Body of pancreas (tissue), 4 donors: ENCODE measurements around the gene RSRC1.

ENCODE experiments used
- CTCF ChIP-seq, 7 experiments: fragments of 450-650 bp in 4 of 7; fragments of 200-600 bp in 3 of 7; sonication (generic) in 3 of 7; IDR thresholded peaks; one replicate each; pipeline ENCODE4 v1.5.1; 2016 to 2019; ENCODE audit warnings: antibody characterized with exemption in 7 of 7
- POLR2A ChIP-seq, 3 donors: fragments of 450-650 bp; IDR thresholded peaks; one replicate each; pipeline ENCODE4 v1.6.1; 2016; ENCODE audit warnings: antibody characterized with exemption in 3 of 3, mild to moderate bottlenecking in 2 of 3

- TF ChIP-seq CTCF (IDR thresholded peaks at IDR 0.05), result no peak
- no peak for TF ChIP-seq POLR2A (IDR thresholded peaks at IDR 0.05)
These were observed 24.0 kb upstream of the RSRC1 start for GRCh38 chr3:158085931-158086330.
